8988T (cell line): Measurements from ENCODE around the gene FOXL2.

Experiments used
- DNase-seq: peaks from one replicate; pipeline ENCODE4 v3.0.0; 2011

FOXL2 gene

DNA sequence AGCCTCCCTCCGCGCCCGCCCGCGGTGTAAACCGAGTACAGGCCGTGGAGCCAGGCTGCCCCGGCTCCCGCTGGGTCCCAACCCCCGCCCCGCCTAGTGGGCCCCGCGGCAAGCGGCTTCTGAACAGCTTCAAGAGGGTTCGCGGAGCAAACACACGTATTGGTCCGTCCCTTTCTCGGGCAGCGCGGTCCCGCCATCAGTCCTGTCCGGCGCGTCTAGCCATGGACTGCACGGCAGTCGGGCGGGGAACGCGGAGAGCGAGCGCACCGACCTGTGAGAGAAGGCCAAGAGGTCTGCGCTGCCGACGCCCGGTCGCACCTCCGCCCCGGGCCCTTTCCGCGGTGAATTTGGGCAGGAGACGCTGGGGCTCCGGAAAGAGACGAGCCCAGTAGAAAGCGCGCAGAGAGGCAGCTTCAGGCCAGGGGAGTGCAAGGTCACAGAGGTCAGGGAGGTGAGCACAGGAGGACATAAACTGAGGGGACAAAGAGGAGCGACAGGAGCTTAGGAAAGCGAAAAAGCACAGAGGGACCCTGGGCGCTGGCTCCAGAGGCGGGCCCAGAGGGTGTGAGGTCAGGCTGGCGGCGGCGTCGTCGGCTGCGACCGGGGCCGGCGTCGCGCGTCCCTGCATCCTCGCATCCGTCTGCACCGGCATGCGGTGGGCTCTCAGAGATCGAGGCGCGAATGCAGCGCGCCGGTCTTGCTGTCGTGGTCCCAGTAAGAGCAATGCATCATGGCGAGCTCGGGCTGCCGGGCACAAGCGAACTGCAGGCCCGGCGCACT, 1.8 kb downstream of the FOXL2 start:
- no peak for DNase-seq

DNA sequence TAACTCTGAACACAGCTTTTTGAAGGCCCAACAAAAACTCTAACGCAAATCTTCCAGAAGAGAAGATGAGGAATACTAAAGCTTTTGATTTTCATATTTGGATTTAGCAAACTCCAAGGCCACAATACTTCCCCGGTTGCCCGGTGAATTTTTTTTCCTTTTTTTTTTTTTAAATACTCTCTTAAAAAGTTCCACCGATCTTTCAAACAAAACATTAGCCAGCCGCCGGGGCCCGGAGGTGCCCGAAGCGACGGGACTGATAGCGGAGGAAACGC, 2.3 kb downstream of the FOXL2 start:
- DNase-seq = no peak

DNA sequence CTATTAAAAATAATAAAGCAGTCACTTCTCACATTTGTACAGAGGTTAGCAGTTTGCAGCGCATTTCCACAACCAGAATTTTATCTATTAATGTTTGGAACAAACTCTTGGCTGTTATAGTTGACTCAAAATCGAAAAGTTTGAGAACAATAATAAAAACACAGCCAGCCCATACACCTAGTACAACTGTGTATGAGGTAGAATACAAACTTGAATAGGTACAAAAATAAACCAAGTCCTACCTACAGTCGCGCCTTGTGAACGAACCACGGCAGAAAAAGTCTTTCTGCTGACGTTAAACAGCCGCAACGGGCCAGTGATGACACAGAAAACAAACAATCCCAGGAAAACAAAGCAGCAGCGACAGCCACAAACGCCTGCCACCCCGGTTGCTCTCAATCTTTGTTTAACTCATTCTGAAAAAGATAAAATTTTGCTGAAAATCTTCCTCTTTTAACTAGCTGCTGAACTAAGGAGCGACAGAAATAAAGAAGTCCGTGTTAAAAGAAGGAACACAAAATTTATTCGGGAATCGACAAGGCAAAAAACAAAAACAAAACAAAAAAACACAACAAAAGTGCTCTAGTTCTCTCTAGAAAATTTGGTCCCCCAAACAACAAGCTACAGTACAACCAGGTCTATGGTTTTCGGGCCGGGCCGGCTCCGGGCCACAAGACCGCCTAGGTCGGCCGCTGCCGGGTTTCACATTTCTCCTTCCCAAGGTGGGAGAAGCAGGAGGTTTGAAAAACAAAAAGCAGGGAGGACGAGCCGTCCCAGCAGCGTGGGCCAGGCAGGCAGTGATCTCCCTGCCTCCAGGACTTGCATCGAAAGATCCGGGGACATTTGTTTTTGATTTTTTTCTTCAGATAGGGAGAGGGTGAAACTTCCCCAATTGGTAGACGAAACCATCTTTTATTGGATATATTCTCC, 2.9 kb downstream of the FOXL2 start:
- no peak for DNase-seq

DNA sequence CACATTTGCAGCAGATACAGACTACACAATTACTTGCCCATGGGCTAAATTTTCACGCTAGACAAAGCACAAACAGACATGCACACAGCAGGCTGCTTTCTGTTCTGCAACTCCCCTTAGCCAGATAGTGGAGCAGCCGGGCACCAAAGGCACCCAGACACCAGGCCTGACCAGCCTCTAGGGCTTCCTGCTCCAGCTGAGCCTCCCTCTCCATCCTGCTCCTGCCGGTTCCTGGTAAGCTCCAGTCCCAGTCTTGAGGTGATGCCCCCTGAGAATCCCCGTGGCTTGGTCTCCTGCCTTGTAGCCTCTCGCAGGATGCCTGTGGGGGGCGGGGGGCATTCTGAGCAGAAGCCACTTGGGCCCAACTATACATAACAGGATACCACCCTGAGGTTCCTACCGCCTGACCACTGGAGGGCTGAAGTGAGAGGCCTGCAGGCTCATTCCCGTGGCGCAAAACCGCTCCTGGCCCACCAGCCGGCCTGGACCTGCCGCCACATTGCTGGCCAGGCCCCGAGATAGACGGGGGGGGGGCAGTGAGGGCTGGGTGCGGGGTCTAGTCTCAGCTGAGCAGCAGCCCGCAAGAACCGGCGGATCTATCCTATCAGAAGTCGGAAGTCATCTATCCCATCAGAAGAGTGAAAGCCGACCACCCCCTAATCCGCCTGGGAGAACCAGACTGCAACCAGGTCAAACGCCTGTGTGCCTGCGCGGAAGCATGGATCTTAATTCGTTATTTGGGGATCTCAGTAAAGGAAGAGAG, 3.9 kb downstream of the FOXL2 start:
- DNase-seq = peak; percentile 40

DNA sequence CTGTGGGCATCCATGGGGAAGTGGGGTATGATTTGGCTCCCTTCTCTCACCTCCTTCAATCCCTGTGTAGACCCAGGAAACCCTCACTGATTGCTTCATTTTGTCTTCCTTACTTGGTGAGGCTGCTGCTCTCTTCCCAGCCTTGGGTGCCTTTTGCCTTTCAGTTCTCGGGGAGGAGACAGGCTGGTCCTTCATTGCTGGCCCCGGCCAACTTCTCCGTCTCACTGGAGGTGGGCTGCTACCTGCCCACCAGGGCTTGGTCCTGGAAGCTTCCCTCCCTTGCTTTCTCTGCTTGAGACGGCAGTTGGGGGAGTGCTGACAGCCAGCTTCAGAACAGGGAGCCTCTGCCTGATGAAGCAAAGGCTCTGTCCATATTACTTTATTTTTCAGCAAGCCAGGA, 4.7 kb downstream of the FOXL2 start:
- no peak for DNase-seq

DNA sequence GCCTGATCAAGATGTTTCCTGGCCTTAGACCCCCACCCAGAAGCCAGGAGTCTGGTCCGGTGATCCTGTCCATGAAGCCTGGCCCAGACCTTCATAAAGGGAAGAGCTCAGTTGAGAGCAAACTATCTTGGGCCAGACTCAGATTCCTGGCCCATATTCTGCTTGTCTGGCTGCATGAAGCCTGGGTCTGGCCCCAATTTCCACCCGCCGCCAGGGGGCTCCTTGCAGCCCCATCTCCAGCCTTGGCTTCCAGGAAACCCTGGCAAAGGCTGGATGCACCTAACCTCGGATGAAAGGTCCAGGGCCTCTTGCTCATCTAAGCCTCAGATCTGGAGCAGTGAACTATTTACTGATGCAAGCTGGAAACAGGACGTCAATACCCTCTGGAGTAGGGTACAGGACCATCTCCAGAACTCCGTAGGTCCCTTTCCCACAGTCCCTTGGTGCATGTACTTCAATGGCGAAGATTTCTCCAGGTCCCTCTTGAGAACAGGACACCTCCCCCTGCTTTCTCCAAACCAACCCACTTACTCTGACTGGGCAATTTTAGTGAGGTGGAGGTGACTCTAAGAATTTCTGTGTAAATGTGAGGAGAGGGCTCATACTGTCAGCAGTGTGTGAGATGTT, 5.6 kb downstream of the FOXL2 start:
- DNase-seq = peak; percentile 93

DNA sequence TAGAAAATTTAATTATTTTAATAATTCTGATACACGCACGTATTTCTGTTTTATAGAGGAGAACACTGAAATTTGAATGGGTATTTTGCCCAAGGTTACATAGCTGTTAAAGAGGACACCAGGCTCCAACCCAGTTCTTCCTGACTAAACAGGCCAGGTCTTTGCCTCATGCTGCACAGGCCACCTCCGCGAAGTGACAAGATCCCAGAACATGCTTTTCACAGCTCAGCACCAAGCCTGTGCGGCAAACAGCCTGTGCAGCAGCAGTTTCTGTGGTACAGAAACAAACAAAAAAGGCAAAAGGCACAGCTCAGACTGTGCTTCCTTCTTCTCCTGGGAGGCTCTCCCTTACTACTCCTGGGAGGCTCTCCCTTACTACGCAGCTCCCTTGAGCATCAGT, 6.5 kb downstream of the FOXL2 start:
- DNase-seq = no peak

DNA sequence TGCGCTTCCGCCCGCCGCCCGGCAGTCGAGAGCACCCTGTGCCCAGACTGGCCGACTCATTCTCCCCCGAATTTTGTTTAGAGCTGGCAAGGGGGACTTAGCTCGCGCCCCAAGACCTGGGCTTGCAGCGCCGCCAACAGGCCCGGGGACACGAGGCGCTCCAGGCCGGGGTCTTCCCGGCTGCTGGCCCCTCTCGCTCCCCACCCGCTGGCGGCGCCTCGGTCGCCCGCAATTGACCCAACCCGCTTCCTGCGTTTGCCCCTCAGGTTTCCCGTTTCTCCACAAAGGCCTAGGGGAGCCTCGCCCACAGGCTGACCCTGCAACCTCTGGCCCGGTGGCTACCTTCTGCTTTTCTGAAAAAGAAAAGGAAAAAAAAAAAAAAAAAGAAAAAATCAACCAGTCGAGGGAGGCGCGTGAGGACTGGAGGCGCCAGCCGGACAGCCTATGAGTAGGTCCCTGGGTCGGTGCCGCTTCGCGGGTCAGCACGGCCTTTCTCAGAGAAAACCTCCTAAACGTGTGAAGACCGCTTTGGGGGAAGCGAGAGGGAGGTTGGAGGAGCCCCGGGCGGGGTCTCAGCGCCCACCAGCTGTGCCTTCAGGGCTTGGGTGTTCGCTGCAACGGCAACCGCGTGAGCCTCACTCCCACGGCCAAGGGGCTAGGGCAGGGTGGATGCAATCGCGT, 7.2 kb downstream of the FOXL2 start:
- no peak for DNase-seq

DNA sequence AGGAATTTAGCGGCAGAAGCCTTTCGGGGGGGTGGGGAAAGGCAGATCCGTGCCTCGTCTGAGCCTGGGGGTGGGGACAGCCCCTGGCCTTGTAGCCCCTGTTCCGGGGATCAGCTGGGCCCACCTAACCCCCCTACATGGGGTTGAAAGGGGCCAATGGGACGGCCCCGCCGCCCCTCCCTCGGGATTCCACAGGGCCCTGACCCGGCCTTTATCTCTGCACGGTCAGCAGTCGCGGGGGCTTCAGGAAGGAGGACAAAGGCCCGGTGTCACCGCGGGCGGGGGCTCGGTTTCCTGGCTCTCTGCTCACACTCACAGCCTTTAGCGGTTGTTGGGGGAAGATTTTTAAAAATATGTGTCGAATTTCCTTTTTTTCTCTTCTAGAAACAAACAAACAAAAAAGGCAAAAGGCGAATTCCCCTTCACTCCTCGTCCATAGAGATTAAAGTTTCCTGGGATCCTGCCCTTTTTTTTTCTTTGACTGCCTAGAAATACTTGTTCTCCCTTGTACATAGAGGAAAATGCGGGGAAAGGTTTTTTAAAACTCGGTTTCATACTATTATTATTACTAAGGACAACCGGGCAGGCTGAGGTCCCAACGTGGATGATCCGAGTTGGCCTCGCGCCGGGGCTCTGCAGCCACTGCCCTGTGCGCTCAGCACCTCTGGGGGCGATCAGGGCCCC, 7.9 kb downstream of the FOXL2 start:
- DNase-seq = no peak

DNA sequence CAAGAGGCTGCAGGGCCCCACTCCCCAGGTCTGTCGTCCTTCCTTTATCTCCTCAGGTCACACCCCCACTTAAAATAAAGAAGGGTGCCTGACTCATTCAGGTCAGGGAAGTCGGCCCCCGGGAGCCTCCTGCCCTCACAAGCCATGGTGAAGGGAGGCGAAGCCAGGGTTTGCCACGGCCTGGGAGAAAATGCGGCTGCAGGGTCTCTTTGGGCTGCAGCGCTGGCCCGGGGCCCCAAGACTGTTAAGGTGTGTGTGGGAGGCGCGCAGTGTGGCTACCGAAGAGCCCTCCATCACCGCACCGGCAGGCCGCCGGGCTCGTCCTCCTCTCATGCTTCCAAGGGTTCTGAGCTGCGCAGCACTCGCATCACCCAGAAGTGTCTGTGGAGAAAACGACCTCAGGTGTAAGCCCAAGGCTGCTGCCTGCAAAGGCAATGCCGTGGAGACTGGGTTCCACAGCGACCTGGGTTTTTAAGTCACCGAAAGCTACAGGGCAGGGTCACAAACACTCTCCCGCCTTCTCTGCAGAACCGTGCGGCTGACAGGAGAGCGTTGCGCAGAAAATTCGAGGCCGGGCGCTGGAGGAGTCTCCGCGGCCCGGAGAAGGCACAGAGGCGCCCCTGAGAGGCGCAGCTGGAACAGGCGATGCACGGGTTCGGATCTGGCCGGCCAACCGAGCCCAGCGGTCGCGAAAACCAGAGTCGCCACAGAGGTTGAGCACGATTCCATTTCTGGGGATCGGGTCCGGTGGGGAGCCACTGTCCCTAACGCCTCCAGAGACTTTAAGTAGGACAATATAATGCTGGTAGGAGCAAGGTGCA, 8.7 kb downstream of the FOXL2 start:
- no peak for DNase-seq

DNA sequence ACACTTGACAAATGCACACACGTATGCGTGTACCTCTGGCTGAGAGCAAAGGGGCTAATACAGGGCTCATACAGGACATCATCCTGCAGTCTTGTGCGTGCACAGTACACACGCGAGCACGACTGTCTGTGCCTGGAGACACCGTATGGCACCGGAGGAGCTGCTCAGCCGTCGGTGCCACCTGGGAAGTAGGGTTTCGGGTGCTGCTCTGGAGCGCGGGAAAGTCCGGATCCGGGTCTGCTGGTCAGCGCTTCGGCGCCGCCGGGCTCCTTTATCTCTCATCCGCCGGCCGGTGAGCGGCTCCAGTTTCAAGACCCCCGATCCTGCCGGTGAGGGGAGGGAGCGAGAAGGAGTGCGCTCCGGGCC, 9.3 kb downstream of the FOXL2 start:
- no peak for DNase-seq

DNA sequence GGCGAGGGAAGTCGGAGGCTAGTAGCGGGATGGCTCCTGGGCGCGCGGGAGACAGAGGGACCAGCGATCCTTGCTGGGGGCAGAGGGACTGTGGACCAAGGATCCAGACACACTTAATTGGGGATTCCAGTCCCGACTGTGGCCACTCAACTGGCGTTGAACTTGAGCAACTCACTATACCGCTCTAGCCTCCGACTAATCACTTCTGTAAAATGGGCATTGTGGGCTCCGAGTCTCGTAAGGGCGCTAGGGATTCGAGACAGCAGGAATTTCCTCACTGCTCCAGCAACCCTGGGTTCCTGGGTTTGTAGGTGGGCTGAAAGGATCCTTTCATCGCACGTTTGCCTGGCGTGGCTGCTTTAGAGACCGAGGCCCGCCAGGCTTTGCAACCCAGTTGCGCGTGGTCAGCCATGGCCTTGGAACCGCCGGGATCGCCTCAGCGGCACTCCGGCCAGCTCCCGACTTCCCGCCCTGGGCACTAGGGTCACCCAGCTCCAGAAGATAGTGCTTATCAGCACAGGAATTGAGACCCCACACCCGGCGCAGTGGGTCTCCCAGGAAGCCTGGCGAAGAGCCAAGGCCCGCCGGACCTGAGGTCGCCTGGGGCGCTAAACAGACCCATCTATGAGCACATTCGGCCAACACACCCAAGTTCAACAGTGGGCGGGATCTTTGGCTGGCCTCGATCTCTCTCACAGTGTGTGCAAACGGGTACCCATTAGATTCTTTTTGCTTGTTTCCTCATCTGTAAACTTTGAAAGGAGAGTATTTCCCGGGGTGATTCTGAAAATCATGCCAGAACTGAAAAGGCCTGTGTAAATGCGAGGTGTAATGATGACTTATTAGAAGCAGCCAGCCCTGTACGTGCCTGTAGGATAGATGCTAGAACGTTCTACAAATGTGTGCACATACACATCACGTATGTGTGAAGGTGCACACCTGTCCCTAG, 9.9 kb downstream of the FOXL2 start:
- no peak for DNase-seq

DNA sequence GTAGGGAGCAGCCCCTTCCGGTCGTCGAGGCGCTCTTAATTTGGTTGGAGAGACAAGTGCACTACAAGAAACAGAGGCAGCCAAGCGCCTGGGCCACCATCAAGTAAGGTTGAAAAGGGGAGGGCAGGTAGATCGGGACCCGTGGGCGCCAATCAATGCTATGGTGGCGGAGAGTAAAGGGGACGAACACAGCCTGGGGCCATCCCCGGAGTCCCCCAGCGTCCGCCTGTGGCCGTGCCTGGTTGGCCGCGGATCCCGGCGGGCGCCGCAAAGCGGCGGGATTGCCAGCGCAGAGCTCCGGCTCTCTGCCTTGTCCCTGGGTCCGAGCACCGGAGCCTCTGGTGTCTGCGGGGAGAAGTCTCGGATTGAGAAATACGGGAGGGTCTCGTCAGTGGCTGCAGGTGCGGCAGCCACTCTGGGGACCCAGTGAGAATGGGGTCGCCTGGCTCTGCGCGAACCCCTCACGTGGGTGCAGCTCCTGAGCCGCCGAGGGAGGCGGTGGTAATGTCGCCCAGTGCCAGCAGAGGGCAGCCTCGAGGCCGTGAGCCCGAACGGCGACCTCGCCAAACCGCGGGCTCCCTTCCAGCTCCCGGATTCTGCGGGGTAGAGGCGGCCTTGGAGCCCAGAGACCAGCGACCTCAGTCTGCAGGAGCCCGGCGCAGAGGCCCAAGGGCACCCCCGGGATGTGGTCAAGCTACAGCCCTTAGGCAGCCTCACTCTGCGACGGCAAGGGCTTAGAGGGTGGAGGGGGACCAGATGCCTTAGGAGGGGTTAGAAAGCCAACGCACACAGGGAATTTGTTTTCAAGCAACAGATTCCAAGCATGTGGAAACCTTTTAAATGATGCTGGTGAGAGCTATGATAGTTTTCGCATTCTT, 10.8 kb downstream of the FOXL2 start:
- DNase-seq = peak; percentile 98

DNA sequence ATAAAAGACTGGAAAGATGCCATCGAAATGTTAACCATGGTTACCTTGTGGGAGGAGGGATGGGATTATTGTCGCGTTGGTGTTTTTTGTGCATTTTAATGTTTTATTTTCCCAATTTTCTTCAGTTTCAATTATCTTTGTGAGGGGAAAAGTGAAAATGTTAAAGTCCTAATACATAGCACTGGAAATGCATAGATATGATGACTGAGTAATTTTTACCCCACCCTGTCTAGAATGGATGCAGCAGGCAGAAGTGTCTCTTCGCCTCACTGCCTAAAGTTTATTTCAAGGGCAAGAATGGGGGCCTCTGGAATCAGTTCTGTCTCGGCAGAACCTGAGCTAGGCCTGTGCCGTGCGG, 11.5 kb downstream of the FOXL2 start:
- DNase-seq = no peak

DNA sequence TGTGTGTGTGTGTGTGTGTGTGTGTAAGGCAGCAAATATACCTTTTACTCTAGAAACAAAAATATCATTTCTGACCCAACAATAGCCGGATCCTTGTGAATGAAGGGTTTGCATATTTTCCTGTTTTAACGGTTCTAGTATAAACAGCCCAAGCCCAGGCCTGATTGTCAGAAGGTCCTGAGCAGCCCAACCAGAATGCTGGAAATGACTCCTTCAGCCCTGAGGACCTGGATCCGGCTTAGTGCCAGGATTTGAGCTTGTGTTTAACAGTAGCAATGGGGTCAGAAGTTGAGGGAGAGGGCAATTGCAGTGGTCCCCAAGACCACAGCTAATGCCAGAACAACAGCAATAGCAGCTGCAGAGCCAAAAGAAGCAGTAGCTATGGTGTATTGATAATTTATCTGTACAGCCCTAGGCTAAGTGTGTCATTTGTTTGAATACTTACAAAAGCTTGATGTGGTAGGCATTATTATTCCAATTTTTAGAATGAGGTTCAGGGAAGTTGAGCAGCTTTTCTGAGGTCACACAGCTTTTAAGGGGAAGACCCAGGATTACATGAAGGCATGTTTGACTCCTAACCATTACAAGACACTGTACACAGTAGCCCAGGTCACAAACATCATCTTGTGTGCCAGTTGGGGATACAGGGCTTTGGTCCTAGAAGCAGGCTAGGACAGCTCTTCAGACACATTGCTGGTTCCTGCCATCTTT, 12.8 kb downstream of the FOXL2 start:
- DNase-seq = no peak

DNA sequence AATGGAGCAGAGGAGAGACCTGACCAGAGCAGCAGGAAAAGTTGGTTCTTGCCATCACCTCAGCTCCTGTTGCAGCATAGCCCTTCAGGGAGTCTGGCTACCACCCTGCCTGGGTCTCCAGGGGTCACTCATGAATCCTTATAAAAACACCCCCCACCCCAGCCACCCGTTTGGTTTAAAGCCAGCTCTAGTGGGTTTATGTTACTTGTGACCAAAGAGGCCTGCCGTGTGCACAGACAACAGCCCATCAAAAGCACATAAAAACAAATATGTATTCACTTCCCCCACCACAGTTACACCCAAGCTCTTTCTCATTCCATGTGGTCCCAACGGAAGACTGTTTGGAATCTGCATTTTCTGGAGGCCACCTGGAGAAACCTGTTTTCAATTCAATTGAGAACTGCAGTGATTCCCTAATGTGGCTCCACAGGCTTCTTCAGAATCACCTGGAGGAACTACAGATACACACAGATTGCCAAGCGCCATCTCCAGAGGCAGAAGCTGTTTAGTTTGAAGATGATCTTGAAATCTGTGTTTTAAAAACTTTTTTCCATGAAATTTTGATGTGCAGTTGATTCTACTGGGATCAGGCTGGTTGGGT, 13.8 kb downstream of the FOXL2 start:
- DNase-seq = no peak

DNA sequence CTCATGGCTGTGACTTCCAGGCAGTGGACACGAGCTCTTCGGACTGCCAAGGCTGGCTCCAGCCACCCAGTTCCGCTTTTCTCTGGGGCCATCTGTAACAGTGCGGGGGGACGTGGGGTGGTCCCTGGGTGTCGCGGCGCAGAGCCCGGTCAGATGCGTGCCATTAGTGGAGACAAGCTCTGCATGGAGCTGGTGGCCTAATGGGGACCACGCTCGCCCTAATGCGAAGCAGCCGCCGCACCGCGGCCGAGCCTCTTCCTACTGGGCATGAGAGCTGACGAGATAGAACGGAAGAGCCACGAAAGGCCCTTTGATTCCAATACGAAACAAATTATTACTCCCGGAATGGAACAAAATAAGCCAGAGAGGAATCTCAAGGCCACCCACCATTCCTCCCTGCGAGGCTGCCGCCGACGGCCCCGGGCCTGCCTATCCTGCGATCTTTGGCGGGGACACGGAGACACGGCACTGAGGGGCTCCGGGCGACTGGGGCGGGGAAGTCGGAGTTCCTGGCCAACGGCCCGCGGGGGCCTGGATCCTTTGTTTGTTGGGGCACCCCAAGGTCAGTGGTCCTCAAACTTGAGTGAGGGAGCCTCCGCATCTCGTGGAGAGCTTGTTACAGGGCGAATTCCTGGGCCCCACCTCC, 18.1 kb downstream of the FOXL2 start:
- no peak for DNase-seq
